ENCODE data around the gene KIRREL3. TPM values are rescaled to one million over a fixed set of nuclear protein-coding genes. Genes with fewer than 3 reads are reported as not detected.

KIRREL3 gene
- total and polyA plus RNA-seq, 2 of the 4 experiments (the other 2 are of a cell fraction) = 10.9 to 15.9 TPM

GRCh38 chr11:126829716-126830115 lies 170.9 kb downstream of the KIRREL3 start:
- in situ Hi-C loops (cut with MboI; ENCODE audit: low sequenced_read_pairs) = no loop called here
- no peak overlapping the region for H3K4me2 ChIP-seq (ENCODE audit: low read depth, low read length)
- H2AFZ ChIP-seq (replicated peaks; ENCODE audit: low read length, poor library complexity) = no peak overlapping the region
- H2BK20ac ChIP-seq (ENCODE audit: low read depth, low read length) = no peak overlapping the region
- dilution Hi-C loops (cut with HindIII; ENCODE audit: low sequenced_read_pairs, unreplicated experiment) = no loop called here
- no peak overlapping the region for H4K5ac ChIP-seq (ENCODE audit: low read depth, low read length)
- no peaks in the 10 kb centered on the region for H4K20me1 ChIP-seq (ENCODE audit: insufficient read depth, low read length)
- H3K9ac ChIP-seq (ENCODE audit: low read depth, low read length) = no peak overlapping the region
- H2AK5ac ChIP-seq (ENCODE audit: low read depth, low read length) = no peak overlapping the region
- DNase-seq (no peak), ATAC-seq (ENCODE audit: low read depth) (no peak)
- H3K4me1 ChIP-seq (ENCODE audit: control insufficient read depth, insufficient read depth, low read length) = peaks cover 10% of the 10 kb centered on the region
- intact Hi-C loops (cut with micrococcal nuclease) = no loop called here
- POLR2A ChIA-PET (ENCODE audit: unreplicated experiment) = no interaction called here
- peaks cover 13 to 25% of the 10 kb centered on the region in 2 experiments; a peak in 3 of 4 replicates for H3K79me1 ChIP-seq (ENCODE audit: low read depth in 1 of 2, low read length in 2 of 2)
- no peak overlapping the region for H2BK5ac ChIP-seq (ENCODE audit: low read depth, low read length, poor library complexity, severe bottlenecking)
- BruUV-seq (replicated peaks) = no TSS peak
- no peak for TF ChIP-seq BHLHE40 (IDR thresholded peaks at IDR 0.05; ENCODE audit: low read depth, low read length)
- TF ChIP-seq CEBPB (IDR thresholded peaks at IDR 0.05; ENCODE audit: low read depth, low read length) = no peak
- TF ChIP-seq MXI1 (IDR thresholded peaks at IDR 0.05; ENCODE audit: borderline replicate concordance, low read depth, low read length) = no peak
- TF ChIP-seq RCOR1 (IDR thresholded peaks at IDR 0.05; ENCODE audit: insufficient replicate concordance, low read length) = no peak
- TF ChIP-seq MAFK (IDR thresholded peaks at IDR 0.05; ENCODE audit: low read depth, low read length) = no peak
- no peak for TF ChIP-seq FOS (IDR thresholded peaks at IDR 0.05; ENCODE audit: low read depth, low read length)
- TF ChIP-seq, protein P1, sequence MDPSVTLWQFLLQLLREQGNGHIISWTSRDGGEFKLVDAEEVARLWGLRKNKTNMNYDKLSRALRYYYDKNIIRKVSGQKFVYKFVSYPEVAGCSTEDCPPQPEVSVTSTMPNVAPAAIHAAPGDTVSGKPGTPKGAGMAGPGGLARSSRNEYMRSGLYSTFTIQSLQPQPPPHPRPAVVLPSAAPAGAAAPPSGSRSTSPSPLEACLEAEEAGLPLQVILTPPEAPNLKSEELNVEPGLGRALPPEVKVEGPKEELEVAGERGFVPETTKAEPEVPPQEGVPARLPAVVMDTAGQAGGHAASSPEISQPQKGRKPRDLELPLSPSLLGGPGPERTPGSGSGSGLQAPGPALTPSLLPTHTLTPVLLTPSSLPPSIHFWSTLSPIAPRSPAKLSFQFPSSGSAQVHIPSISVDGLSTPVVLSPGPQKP (IDR thresholded peaks at IDR 0.05; ENCODE audit: borderline replicate concordance, low read depth, low read length) = no peak
- no peak for TF ChIP-seq USF2 (IDR thresholded peaks at IDR 0.05; ENCODE audit: low read depth, low read length)
- TF ChIP-seq RFX5 (IDR thresholded peaks at IDR 0.05; ENCODE audit: low read depth, low read length) = no peak
- TF ChIP-seq RAD21 (IDR thresholded peaks at IDR 0.05; ENCODE audit: low read length) = no peak
- no peak overlapping the region for H3K27ac ChIP-seq (ENCODE audit: insufficient read depth, low read length)
- no peak overlapping the region for H2BK120ac ChIP-seq (ENCODE audit: low read depth, low read length)
- WGBS, 2 experiments (ENCODE audit: extremely low coverage in 2 of 2, insufficient read length in 1 of 2) = no CpG with 5 or more reads among the region's 2 CpGs
- no peak overlapping the region for H3K56ac ChIP-seq (ENCODE audit: extremely low read depth, insufficient read depth, low read length)
- no peak overlapping the region for H2AK9ac ChIP-seq (replicated peaks; ENCODE audit: low read depth, low read length, poor library complexity)
- H3K9me1 ChIP-seq (ENCODE audit: insufficient read depth, low read length) = peaks cover 13% of the 10 kb centered on the region
- H3K36me3 ChIP-seq (ENCODE audit: control insufficient read depth, insufficient read depth, low read length) = no peaks in the 10 kb centered on the region
- no peak overlapping the region for H2BK15ac ChIP-seq (ENCODE audit: low read depth, low read length)
- H3K23ac ChIP-seq (ENCODE audit: low read depth, low read length) = no peak overlapping the region
- H4K91ac ChIP-seq (ENCODE audit: insufficient read depth, low read depth, low read length) = no peak overlapping the region
- H3K9me3 ChIP-seq (ENCODE audit: control insufficient read depth, insufficient read depth, low read length) = no peaks in the 10 kb centered on the region
- no peak overlapping the region for H3K4ac ChIP-seq (ENCODE audit: low read depth, low read length)
- H3K27me3 ChIP-seq (ENCODE audit: control insufficient read depth, insufficient read depth, low read length) = no peaks in the 10 kb centered on the region
- no peak overlapping the region for H3K4me3 ChIP-seq (ENCODE audit: insufficient read depth, low read depth, low read length)
- H3K18ac ChIP-seq (ENCODE audit: low read depth, low read length) = no peak overlapping the region
- H3K14ac ChIP-seq (replicated peaks; ENCODE audit: low read depth, low read length) = no peak overlapping the region
- H4K8ac ChIP-seq (ENCODE audit: low read depth in 2 of 2, low read length in 2 of 2) = no peak overlapping the region
- CTCF ChIA-PET = interaction anchor here (0.6 to 1.2 kb wide), 3 partner anchors 9 to 175 kb away, joined by 3 read pairs; no protein-coding TSS in a partner anchor

All from IMR-90 (cell line).